SW480 (cell line): ENCODE measurements around the gene TRAPPC10.

ENCODE experiments used
- DNase-seq: peaks from one replicate; pipeline ENCODE4 v3.0.0-alpha.2; 2016; ENCODE audit warnings: low spot score

Gene TRAPPC10

GRCh38 chr21:43981871-43982210, 30.3 kb upstream of the TRAPPC10 start:
- DNase-seq = no peak

GRCh38 chr21:43982489-43983078, 29.5 kb upstream of the TRAPPC10 start:
- no peak for DNase-seq

GRCh38 chr21:43983390-43983789, 28.7 kb upstream of the TRAPPC10 start:
- no peak for DNase-seq

- no peak for DNase-seq
Observed at GRCh38 chr21:43983860-43984420, 28.2 kb upstream of the TRAPPC10 start.

- no peak for DNase-seq
Observed at GRCh38 chr21:43984905-43985689, 27.0 kb upstream of the TRAPPC10 start.

- DNase-seq = no peak
Observed at GRCh38 chr21:43985690-43986251, 26.3 kb upstream of the TRAPPC10 start.

- no peak for DNase-seq
Observed at GRCh38 chr21:43986544-43987451, 25.3 kb upstream of the TRAPPC10 start.

- DNase-seq = no peak
Observed at GRCh38 chr21:43987509-43987908, 24.6 kb upstream of the TRAPPC10 start.

GRCh38 chr21:43988016-43988415, 24.1 kb upstream of the TRAPPC10 start:
- no peak for DNase-seq

GRCh38 chr21:43988506-43989230, 23.4 kb upstream of the TRAPPC10 start:
- DNase-seq = no peak

- DNase-seq = no peak
Observed at GRCh38 chr21:43989401-43989800, 22.7 kb upstream of the TRAPPC10 start.

- DNase-seq = no peak
Observed at GRCh38 chr21:43991447-43991991, 20.6 kb upstream of the TRAPPC10 start.

- DNase-seq = no peak
Observed at GRCh38 chr21:43992121-43992520, 20.0 kb upstream of the TRAPPC10 start.

- no peak for DNase-seq
Observed at GRCh38 chr21:43993420-43993934, 18.6 kb upstream of the TRAPPC10 start.

GRCh38 chr21:43994085-43994484, 18.0 kb upstream of the TRAPPC10 start:
- DNase-seq = no peak

GRCh38 chr21:43994646-43995045, 17.5 kb upstream of the TRAPPC10 start:
- no peak for DNase-seq

GRCh38 chr21:43995521-43996105, 16.5 kb upstream of the TRAPPC10 start:
- no peak for DNase-seq

GRCh38 chr21:43997766-43998742, 14.1 kb upstream of the TRAPPC10 start:
- DNase-seq = no peak

- no peak for DNase-seq
Observed at GRCh38 chr21:44000360-44000759, 11.7 kb upstream of the TRAPPC10 start.
